Lower leg skin (tissue), 3 donors: Measurements from ENCODE around the gene HSD17B7.

Experiments
- POLR2A ChIP-seq, 2 donors: fragments of 450-650 bp; IDR thresholded peaks; one replicate each; pipeline ENCODE4 v1.6.1; 2016 to 2017; ENCODE audit warnings: antibody characterized with exemption in 2 of 2, mild to moderate bottlenecking in 1 of 2, moderate library complexity in 1 of 2
- TF ChIP-seq, protein P1 (sequence below), 3 donors: fragments of 450-650 bp; IDR thresholded peaks; one replicate each; pipeline ENCODE4 v1.5.1; 2016; ENCODE audit warnings: antibody characterized with exemption in 3 of 3, mild to moderate bottlenecking in 3 of 3, moderate library complexity in 2 of 3

DNA sequence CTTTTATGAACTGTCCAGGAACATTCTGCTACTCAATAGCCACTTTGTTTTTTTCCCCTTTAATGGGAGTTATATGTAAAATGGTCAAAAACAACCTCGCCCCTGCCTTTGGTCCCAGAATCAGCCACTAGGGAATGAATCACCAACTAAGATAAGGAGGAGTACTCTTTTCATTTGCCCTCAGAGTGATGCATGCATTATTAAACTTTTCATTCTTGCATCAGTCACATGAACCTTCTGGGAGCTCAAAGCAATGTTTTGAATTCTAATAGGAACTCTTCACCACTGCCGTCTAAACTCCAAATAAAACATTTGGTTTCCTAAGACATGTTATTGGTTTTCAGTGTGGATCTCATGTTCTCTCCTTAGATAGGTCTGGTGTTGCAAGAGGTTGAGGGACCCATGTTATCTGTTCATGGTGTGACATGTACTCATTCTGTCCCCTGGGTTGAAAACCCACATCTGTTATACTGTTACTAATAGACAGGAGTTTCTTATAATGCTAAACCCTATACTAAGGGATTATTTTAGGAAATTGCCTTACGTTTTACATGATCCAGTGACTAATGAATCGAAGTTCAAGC, 17.8 kb upstream of the HSD17B7 start:
- TF ChIP-seq, protein P1, sequence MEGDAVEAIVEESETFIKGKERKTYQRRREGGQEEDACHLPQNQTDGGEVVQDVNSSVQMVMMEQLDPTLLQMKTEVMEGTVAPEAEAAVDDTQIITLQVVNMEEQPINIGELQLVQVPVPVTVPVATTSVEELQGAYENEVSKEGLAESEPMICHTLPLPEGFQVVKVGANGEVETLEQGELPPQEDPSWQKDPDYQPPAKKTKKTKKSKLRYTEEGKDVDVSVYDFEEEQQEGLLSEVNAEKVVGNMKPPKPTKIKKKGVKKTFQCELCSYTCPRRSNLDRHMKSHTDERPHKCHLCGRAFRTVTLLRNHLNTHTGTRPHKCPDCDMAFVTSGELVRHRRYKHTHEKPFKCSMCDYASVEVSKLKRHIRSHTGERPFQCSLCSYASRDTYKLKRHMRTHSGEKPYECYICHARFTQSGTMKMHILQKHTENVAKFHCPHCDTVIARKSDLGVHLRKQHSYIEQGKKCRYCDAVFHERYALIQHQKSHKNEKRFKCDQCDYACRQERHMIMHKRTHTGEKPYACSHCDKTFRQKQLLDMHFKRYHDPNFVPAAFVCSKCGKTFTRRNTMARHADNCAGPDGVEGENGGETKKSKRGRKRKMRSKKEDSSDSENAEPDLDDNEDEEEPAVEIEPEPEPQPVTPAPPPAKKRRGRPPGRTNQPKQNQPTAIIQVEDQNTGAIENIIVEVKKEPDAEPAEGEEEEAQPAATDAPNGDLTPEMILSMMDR (IDR thresholded peaks at IDR 0.05): no peak
- no peak for TF ChIP-seq POLR2A (IDR thresholded peaks at IDR 0.05)
